ENCODE data around the gene DOCK1. TPM values are rescaled to one million over a fixed set of nuclear protein-coding genes. Genes with fewer than 3 reads are reported as not detected.

DOCK1 gene
- total and polyA plus RNA-seq, 5 experiments from 2014 or later, result not detected

DNA sequence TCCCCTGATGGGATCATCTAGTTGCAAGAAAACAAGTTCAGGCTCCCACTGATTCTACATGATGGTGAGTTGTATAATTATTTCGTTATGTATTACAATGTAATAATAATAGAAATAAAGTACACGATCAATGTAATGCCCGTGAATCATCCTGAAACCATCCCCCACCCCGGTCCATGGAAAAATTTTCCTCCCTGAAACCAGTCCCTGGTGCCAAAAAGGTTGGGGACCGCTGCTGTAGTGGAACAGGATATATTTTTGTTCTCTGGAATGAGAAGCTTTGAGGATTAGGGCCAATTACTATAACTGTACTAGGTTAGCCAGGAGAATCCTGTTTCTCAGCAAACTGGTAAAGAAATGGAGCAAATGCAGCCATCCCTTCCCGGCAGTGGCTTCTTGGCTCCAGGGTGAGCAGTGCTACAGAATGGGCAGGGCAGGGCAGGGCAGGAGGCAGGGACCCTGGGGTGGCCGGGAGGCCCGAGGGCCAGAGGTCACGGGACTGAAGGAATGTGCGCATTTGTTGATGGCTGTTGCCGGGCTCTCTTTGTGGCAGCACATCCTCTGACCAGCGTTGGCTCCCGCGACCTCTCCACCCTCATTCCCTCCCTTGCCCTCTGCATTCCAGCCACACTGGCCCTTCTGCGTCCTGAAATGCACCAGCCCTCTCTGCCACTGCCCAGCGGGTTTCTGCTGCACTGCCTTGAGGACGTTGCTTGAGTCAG is 481.5 kb downstream of the DOCK1 start:
- H3K36me3 Mint-ChIP-seq, result no peaks in the 10 kb centered on the region
- ATAC-seq (no peak), DNase-seq (no peak)
- H3K27ac Mint-ChIP-seq, result no peak overlapping the region
- no peaks in the 10 kb centered on the region for H3K27me3 Mint-ChIP-seq
- H3K4me1 Mint-ChIP-seq, result peaks cover 0 to 1% (median 0%) of the 10 kb centered on the region in 4 donors
- H3K9me3 Mint-ChIP-seq, result no peaks in the 10 kb centered on the region
- no peak overlapping the region for H3K4me3 Mint-ChIP-seq
- POLR2A ChIA-PET, result no interaction called here

DNA sequence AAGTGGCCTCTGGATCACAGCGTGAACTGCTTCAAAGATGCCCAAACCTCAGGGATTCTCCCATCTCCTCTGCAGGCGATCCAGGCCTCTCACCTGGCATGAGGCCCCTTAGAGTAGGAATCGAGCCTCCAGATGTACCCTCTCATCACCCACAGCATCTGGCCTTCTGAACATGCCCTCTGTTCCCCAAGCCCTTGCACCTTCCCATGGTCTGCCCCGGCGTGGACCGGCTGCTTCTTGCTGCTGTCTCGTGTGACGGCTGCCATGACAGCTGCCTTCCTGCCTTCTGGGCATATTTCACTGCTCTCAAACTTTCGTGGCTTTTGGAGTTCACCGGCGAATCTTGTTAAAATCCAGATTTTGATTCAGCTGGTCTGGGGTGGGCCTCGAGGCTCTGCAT is 486.6 kb downstream of the DOCK1 start:
- no peaks in the 10 kb centered on the region for H3K36me3 Mint-ChIP-seq
- no peak overlapping the region for H3K4me3 Mint-ChIP-seq
- DNase-seq (no peak), ATAC-seq (no peak)
- POLR2A ChIA-PET, result no interaction called here
- H3K27me3 Mint-ChIP-seq, result peaks cover 0 to 2% (median 0%) of the 10 kb centered on the region in 5 donors
- H3K9me3 Mint-ChIP-seq, result no peaks in the 10 kb centered on the region
- H3K27ac Mint-ChIP-seq, result peak overlapping the region in 1 of 10 donors; percentile 21
- H3K4me1 Mint-ChIP-seq, result peaks cover 0 to 1% (median 0%) of the 10 kb centered on the region in 4 donors

DNA sequence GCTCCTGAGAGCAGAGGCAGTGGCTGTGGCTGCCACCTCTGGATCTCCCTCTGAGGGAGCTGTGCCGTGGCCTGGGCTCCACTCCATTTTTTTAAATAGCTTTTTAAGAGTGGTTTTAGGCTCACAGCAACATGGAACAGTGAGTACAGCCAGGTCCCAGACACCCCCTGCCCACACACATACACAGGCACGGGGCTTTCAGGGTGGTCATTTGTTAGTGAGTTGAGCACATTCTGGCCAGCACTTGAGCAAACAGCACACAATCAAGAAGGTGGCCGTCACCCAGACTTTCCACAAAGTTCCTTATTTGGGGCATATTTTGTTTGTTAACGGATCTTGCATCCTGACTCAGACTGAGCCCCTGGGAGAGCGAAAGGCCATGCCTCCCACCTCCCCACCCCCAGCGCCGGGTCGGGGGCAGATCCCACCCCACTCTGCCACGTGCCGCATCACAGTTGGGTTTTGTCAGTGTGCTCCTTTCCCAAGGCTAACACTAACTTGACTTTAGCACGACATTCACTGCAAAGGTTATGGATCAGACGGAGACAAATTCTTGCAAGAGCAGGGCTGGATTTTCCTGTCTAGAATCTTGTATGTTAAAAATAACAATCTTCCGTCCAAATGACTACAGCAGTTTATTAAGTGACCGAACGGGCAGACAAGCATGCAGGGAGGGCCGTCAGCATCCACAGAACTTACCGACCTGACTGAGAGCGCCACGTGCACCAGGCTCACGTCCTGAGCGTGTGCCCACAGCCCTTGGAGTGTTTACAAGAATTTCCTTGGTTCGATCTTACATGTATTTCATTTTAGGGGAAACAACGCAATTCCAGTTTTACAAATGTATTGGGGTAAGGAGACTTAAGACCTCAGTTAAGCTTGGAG is 487.4 kb downstream of the DOCK1 start:
- H3K9me3 Mint-ChIP-seq, result no peaks in the 10 kb centered on the region
- no peak overlapping the region for H3K4me3 Mint-ChIP-seq
- no peak for DNase-seq
- H3K36me3 Mint-ChIP-seq, result no peaks in the 10 kb centered on the region
- H3K4me1 Mint-ChIP-seq, result peaks cover 0 to 1% (median 0%) of the 10 kb centered on the region in 4 donors
- no peak for ATAC-seq
- peaks cover 0 to 2% (median 0%) of the 10 kb centered on the region in 5 donors for H3K27me3 Mint-ChIP-seq
- no peak overlapping the region for H3K27ac Mint-ChIP-seq
- POLR2A ChIA-PET, result no interaction called here

- Mint-ChIP-seq H3K36me3 (peaks cover 0 to 4% (median 0%) of the 10 kb centered on the region in 3 donors), H3K27ac (no peak overlapping the region), H3K9me3 (peaks cover 0 to 19% (median 6%) of the 10 kb centered on the region in 9 donors), H3K4me3 (no peak overlapping the region), H3K27me3 (peaks cover 0 to 2% (median 0%) of the 10 kb centered on the region in 5 donors), H3K4me1 (no peaks in the 10 kb centered on the region)
- POLR2A ChIA-PET, result no interaction called here
- ATAC-seq, result no peak
- DNase-seq, result no peak
These were observed 493.1 kb downstream of the DOCK1 start for GRCh38 chr10:127398140-127398970.

GRCh38 chr10:127398971-127399365 is 493.7 kb downstream of the DOCK1 start:
- Mint-ChIP-seq H3K4me3 (no peak overlapping the region), H3K4me1 (no peaks in the 10 kb centered on the region), H3K9me3 (peaks cover 0 to 19% (median 6%) of the 10 kb centered on the region in 9 donors), H3K27ac (no peak overlapping the region), H3K27me3 (peaks cover 0 to 2% (median 0%) of the 10 kb centered on the region in 5 donors), H3K36me3 (peaks cover 0 to 4% (median 0%) of the 10 kb centered on the region in 3 donors)
- POLR2A ChIA-PET, result no interaction called here
- DNase-seq, result no peak
- no peak for ATAC-seq

- no peak overlapping the region for H3K4me3 Mint-ChIP-seq
- peaks cover 0 to 19% (median 6%) of the 10 kb centered on the region in 9 donors for H3K9me3 Mint-ChIP-seq
- H3K4me1 Mint-ChIP-seq, result no peaks in the 10 kb centered on the region
- H3K27ac Mint-ChIP-seq, result no peak overlapping the region
- H3K27me3 Mint-ChIP-seq, result peaks cover 0 to 2% (median 0%) of the 10 kb centered on the region in 5 donors
- ATAC-seq (no peak), DNase-seq (no peak)
- H3K36me3 Mint-ChIP-seq, result peaks cover 0 to 4% (median 0%) of the 10 kb centered on the region in 3 donors
- POLR2A ChIA-PET, result no interaction called here
These were observed 494.4 kb downstream of the DOCK1 start for GRCh38 chr10:127399668-127400067.

- POLR2A ChIA-PET, result no interaction called here
- Mint-ChIP-seq H3K4me3 (no peak overlapping the region), H3K27me3 (peaks cover 0 to 2% (median 0%) of the 10 kb centered on the region in 5 donors), H3K36me3 (peaks cover 0 to 4% (median 0%) of the 10 kb centered on the region in 3 donors), H3K9me3 (peaks cover 0 to 19% (median 6%) of the 10 kb centered on the region in 9 donors), H3K4me1 (no peaks in the 10 kb centered on the region), H3K27ac (no peak overlapping the region)
- DNase-seq (no peak), ATAC-seq (no peak)
These were observed 495.0 kb downstream of the DOCK1 start for GRCh38 chr10:127400216-127400615.

DNA sequence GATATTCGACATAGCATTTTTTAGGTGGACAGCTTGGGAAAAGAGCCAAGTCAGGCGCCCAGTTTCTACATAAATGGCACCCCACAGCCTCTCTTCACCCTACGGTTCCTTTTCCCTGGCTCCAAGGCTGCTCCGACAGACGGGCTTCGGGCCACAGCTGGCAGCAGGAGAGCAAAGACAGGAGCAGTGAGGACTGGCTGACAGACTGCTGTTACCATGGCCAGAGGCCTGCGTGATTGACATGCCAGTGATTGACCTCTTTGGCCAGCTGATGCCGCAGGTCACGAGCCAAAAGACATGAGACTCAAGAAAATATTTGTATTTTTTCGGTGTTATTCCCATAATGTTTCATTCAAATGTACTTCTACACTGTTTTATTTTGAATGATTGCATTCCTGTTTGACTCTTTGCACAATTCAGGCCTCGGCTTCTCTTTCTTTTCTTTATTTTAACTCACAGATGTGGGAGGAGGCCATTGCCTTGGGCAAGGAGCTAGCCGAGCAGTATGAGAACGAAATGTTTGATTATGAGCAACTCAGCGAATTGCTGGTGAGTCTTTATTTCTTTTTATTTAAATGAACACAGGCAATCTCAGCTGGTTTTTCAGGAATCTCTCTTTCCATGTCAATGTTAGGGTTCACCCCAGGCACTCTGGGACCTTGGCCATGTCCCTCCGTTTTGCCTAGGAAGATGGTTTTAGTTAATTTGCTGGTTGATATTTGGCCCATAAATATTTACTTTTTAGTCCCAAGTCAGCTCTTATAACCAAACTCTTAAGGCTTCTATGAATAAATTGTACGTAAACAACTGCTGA is 497.6 kb downstream of the DOCK1 start:
- Mint-ChIP-seq H3K36me3 (peaks cover 0 to 4% (median 0%) of the 10 kb centered on the region in 3 donors), H3K4me1 (no peaks in the 10 kb centered on the region), H3K27me3 (no peaks in the 10 kb centered on the region), H3K4me3 (no peak overlapping the region), H3K9me3 (peaks cover 0 to 19% (median 6%) of the 10 kb centered on the region in 9 donors), H3K27ac (no peak overlapping the region)
- no peak for DNase-seq
- POLR2A ChIA-PET, result no interaction called here
- no peak for ATAC-seq

DNA sequence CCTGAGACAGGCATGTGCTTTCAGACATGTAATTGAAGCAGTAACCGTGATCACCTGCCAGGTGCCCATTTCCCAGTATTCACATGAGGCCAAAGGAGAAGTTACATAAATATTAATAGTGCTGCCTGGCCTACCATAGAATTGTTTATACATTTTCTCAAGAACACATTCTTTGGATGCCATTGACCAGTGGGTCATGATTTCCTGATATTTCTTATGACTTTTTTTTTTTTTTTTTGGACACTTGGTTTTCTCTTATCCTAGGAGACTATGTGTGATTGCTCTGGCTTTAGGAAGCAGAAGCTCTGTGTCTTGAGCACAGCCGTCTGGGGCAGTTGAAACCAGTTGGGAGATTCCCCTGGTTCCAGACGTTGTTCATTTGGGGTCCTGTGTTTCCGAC is 500.0 kb downstream of the DOCK1 start:
- Mint-ChIP-seq H3K4me1 (no peaks in the 10 kb centered on the region), H3K27me3 (no peaks in the 10 kb centered on the region), H3K27ac (no peak overlapping the region), H3K4me3 (no peak overlapping the region), H3K9me3 (peaks cover 0 to 19% (median 6%) of the 10 kb centered on the region in 9 donors), H3K36me3 (peaks cover 0 to 4% (median 0%) of the 10 kb centered on the region in 3 donors)
- DNase-seq, result no peak
- POLR2A ChIA-PET, result no interaction called here
- no peak for ATAC-seq

GRCh38 chr10:127406018-127406550 is 500.9 kb downstream of the DOCK1 start:
- H3K4me3 Mint-ChIP-seq, result no peak overlapping the region
- no peak overlapping the region for H3K27ac Mint-ChIP-seq
- no peaks in the 10 kb centered on the region for H3K4me1 Mint-ChIP-seq
- POLR2A ChIA-PET, result no interaction called here
- no peak for DNase-seq
- no peaks in the 10 kb centered on the region for H3K27me3 Mint-ChIP-seq
- peaks cover 0 to 15% (median 4%) of the 10 kb centered on the region in 9 donors for H3K9me3 Mint-ChIP-seq
- ATAC-seq, result no peak
- H3K36me3 Mint-ChIP-seq, result peaks cover 0 to 4% (median 0%) of the 10 kb centered on the region in 3 donors

GRCh38 chr10:127407551-127407950 is 502.3 kb downstream of the DOCK1 start:
- no peak overlapping the region for H3K4me3 Mint-ChIP-seq
- H3K9me3 Mint-ChIP-seq, result peaks cover 0 to under 1% (median 0%) of the 10 kb centered on the region in 9 donors
- no peaks in the 10 kb centered on the region for H3K4me1 Mint-ChIP-seq
- ATAC-seq (no peak), DNase-seq (no peak)
- POLR2A ChIA-PET, result no interaction called here
- no peaks in the 10 kb centered on the region for H3K27me3 Mint-ChIP-seq
- H3K36me3 Mint-ChIP-seq, result no peaks in the 10 kb centered on the region
- H3K27ac Mint-ChIP-seq, result no peak overlapping the region

All from naive thymus-derived CD8-positive, alpha-beta T cell (primary cell).